ENCODE results near the gene LYPD3.
"Not testable (repeated sequence)": the region's sequence is repeated elsewhere in the genome, so short reads cannot be mapped to it uniquely, and the experiment has no call there.

Gene LYPD3

GRCh38 chr19:43445426-43445825, 20.0 kb downstream of the LYPD3 start:
- no peak overlapping the region for H3K4me3 ChIP-seq (ENCODE audit: low read depth, low read length)
- TF ChIP-seq CTCF (IDR thresholded peaks at IDR 0.05; ENCODE audit: low read depth, low read length, missing control alignments), result no peak
- no peak for DNase-seq (ENCODE audit: low read depth)

GRCh38 chr19:43444531-43445287, 20.7 kb downstream of the LYPD3 start:
- H3K4me3 ChIP-seq (ENCODE audit: low read depth, low read length), result no peak overlapping the region
- no peak for TF ChIP-seq CTCF (IDR thresholded peaks at IDR 0.05; ENCODE audit: low read depth, low read length, missing control alignments)
- DNase-seq (ENCODE audit: low read depth), result no peak

- not testable (repeated sequence) for H3K4me3 ChIP-seq (ENCODE audit: low read depth, low read length); DNase-seq (ENCODE audit: low read depth)
Observed at GRCh38 chr19:43444091-43444490, 21.3 kb downstream of the LYPD3 start.

GRCh38 chr19:43441716-43442115, 23.7 kb downstream of the LYPD3 start:
- no peak overlapping the region for H3K4me3 ChIP-seq (ENCODE audit: low read depth, low read length)
- TF ChIP-seq CTCF (IDR thresholded peaks at IDR 0.05; ENCODE audit: low read depth, low read length, missing control alignments), result no peak
- no peak for DNase-seq (ENCODE audit: low read depth)

- H3K4me3 ChIP-seq (ENCODE audit: low read depth, low read length), result no peak overlapping the region
- TF ChIP-seq CTCF (IDR thresholded peaks at IDR 0.05; ENCODE audit: low read depth, low read length, missing control alignments), result no peak
- DNase-seq (ENCODE audit: low read depth), result no peak
Observed at GRCh38 chr19:43439709-43440063, 25.7 kb downstream of the LYPD3 start.

- no peak for TF ChIP-seq CTCF (IDR thresholded peaks at IDR 0.05; ENCODE audit: low read depth, low read length, missing control alignments)
- H3K4me3 ChIP-seq (ENCODE audit: low read depth, low read length), result no peak overlapping the region
- DNase-seq (ENCODE audit: low read depth), result no peak
Observed at GRCh38 chr19:43439032-43439708, 26.2 kb downstream of the LYPD3 start.

- H3K4me3 ChIP-seq (ENCODE audit: low read depth, low read length), result no peak overlapping the region
- DNase-seq (ENCODE audit: low read depth), result no peak
- no peak for TF ChIP-seq CTCF (IDR thresholded peaks at IDR 0.05; ENCODE audit: low read depth, low read length, missing control alignments)
Observed at GRCh38 chr19:43438291-43439031, 26.9 kb downstream of the LYPD3 start.

All from GM12864 (cell line).